ENCODE results near the gene CLRN1.

Gene CLRN1

DNA sequence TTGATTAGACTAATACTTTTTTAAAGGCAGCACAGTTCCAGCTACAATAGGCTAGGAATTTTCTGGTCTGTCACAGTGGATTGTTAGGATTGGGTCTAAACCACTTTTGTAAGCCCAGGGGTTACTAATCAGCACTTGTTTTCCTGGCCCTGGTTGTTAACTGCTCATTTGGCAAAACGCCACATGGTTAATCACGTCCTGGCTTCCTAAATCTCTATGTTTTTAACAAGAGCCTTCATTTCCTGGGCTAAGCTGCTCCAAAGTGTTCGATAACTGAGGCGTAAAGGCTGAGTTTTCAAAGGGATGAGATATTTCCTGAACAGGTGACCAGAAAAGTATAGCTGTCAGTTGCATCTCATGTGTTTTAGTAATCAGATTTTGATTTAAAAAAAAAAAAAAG lies 38.9 kb upstream of the CLRN1 start:
- DNase-seq (ENCODE audit: low spot score) = no peak
- no peak for TF ChIP-seq CTCF (IDR thresholded peaks at IDR 0.05; ENCODE audit: borderline replicate concordance, control extremely low read depth, extremely low read depth, insufficient read depth, missing control alignments)
- in situ Hi-C loops (cut with MboI; ENCODE audit: low sequenced_read_pairs, unreplicated experiment) = no loop called here

DNA sequence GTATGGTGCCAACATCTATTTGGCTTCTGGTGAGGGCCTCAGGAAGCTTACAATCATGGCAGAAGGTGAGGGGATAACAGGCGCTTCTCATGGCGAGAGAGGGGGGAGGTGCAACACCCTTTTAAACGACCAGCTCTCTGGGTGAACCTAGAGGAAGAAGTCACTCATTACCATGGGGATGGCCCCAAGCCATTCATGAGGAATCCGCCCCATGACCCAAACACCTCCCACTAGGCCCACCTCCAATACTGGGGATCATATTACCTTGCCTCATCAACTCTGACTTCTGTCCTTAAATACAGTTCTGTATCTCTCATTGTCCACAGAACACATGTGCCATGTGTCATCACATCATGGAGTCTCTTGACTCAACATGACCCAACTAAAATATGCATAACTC lies 37.5 kb upstream of the CLRN1 start:
- DNase-seq (ENCODE audit: low spot score) = no peak
- in situ Hi-C loops (cut with MboI; ENCODE audit: low sequenced_read_pairs, unreplicated experiment) = no loop called here
- TF ChIP-seq CTCF (IDR thresholded peaks at IDR 0.05; ENCODE audit: borderline replicate concordance, control extremely low read depth, extremely low read depth, insufficient read depth, missing control alignments) = no peak

DNA sequence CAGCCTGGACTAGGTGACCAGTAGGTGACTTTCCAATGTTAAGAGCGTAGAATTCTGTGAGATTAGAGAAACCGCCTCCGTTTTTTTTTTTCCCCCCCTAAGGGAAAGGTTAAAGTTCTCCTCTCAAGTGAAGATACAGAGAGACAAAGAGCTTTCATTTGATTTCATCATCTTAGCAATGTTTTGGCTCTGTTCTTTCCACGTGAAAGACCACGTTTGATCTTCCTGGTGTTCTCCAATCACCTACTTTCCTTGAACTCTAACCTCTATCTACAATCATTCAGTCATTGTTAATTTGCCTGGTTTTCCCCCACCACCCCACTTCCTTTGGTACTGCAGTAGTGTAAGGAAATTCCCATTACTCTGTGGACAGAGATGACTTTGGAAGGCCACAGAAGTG lies 36.9 kb upstream of the CLRN1 start:
- TF ChIP-seq CTCF (IDR thresholded peaks at IDR 0.05; ENCODE audit: borderline replicate concordance, control extremely low read depth, extremely low read depth, insufficient read depth, missing control alignments) = no peak
- in situ Hi-C loops (cut with MboI; ENCODE audit: low sequenced_read_pairs, unreplicated experiment) = no loop called here
- no peak for DNase-seq (ENCODE audit: low spot score)

DNA sequence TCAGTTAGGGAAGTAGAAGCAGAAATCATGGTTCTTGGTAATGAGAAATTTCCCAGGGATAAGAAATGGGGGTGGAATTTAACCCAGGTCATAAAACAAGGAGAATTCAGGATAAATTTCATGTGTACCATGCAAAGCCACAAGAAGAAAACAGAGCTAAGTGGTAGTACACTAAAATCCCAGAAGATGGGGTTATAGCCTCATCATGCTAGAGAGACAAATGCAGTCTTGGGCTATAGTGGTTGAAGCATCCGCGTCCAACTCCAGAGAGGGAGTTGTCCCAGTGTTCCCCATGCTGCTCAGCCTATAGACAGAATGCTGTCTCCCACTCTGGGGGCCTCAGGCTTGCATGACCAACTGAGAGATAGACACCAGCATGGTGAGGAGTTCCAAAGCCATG lies 36.2 kb upstream of the CLRN1 start:
- no peak for DNase-seq (ENCODE audit: low spot score)
- no peak for TF ChIP-seq CTCF (IDR thresholded peaks at IDR 0.05; ENCODE audit: borderline replicate concordance, control extremely low read depth, extremely low read depth, insufficient read depth, missing control alignments)
- in situ Hi-C loops (cut with MboI; ENCODE audit: low sequenced_read_pairs, unreplicated experiment) = no loop called here

DNA sequence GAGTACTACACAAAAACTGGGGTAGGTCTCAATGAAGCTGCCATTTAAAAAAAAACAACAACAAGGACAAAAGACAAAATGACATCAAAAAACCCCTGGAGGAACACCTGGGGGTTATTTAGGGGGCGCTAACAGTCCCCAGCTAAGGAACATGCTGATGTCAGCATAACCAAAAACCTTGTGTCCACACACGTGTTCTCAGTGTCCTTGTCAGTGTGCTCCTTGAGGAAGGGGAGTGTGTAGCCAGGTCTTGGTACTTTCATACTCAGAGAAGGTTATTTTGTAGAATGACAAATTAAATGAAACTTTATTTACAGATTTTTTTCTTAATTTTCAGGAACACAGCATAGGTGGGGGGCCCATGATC lies 31.2 kb upstream of the CLRN1 start:
- in situ Hi-C loops (cut with MboI; ENCODE audit: low sequenced_read_pairs, unreplicated experiment) = no loop called here
- no peak for TF ChIP-seq CTCF (IDR thresholded peaks at IDR 0.05; ENCODE audit: borderline replicate concordance, control extremely low read depth, extremely low read depth, insufficient read depth, missing control alignments)
- DNase-seq (ENCODE audit: low spot score) = no peak

- no peak for DNase-seq (ENCODE audit: low spot score)
- in situ Hi-C loops (cut with MboI; ENCODE audit: low sequenced_read_pairs, unreplicated experiment) = no loop called here
- no peak for TF ChIP-seq CTCF (IDR thresholded peaks at IDR 0.05; ENCODE audit: borderline replicate concordance, control extremely low read depth, extremely low read depth, insufficient read depth, missing control alignments)
Measured at GRCh38 chr3:151003029-151003767, 30.7 kb upstream of the CLRN1 start.
